ENCODE results near the gene ST3GAL6. TPM values are rescaled to one million over a fixed set of nuclear protein-coding genes. Genes with fewer than 3 reads are reported as not detected.

ST3GAL6 gene
- total and polyA plus RNA-seq, 10 of the 15 experiments (the other 5 are each of a cell fraction or from before 2014, with no cell fraction given), result 19.5 to 41.2 (median 37.4) TPM

GRCh38 chr3:98779541-98780335 is 16.6 kb downstream of the ST3GAL6 start (continued):
- TF ChIP-seq PAX5 (IDR thresholded peaks at IDR 0.05; ENCODE audit: borderline replicate concordance, low read depth, low read length) (no peak), ZNF622 (IDR thresholded peaks at IDR 0.05) (no peak)

- Histone ChIP-seq H3K9me3 (replicated peaks; ENCODE audit: control insufficient read depth, insufficient read depth, low read length) (no peaks in the 10 kb centered on the region), H3K4me3 (no peak overlapping the region), H3K9ac (ENCODE audit: control insufficient read depth, insufficient read depth, low read length) (no peak overlapping the region), H3K27me3 (replicated peaks in 1 of 2; ENCODE audit: control insufficient read depth in 2 of 2, insufficient read depth in 2 of 2, low read length in 1 of 2) (no peaks in the 10 kb centered on the region), H4K20me1 (ENCODE audit: control insufficient read depth, insufficient read depth) (no peaks in the 10 kb centered on the region), H3K4me2 (ENCODE audit: control insufficient read depth, insufficient read depth) (no peak overlapping the region), H3K36me3 (ENCODE audit: control insufficient read depth in 2 of 2, insufficient read depth in 2 of 2, low read length in 1 of 2) (peaks cover 2 to 4% of the 10 kb centered on the region in 2 experiments; a peak in 2 of 4 replicates), H3K4me1 (ENCODE audit: control insufficient read depth, insufficient read depth, low read length) (peaks cover 4% of the 10 kb centered on the region), H3K27ac (ENCODE audit: control insufficient read depth, insufficient read depth) (no peak overlapping the region), H3K79me2 (ENCODE audit: control insufficient read depth, insufficient read depth, low read length) (no peaks in the 10 kb centered on the region), H2AFZ (ENCODE audit: control insufficient read depth, low read depth, low read length) (no peak overlapping the region)
- no peak for TF ChIP-seq DPF2 (IDR thresholded peaks at IDR 0.05)
- no peak for TF ChIP-seq HDGF (IDR thresholded peaks at IDR 0.05)
- TF ChIP-seq EGR1 (IDR thresholded peaks at IDR 0.05; ENCODE audit: borderline replicate concordance in 1 of 2, low read depth in 2 of 2, low read length in 2 of 2), result no peak
- no peak for TF ChIP-seq IRF5 (IDR thresholded peaks at IDR 0.05; ENCODE audit: borderline replicate concordance)
- no peak for TF ChIP-seq POLR2AphosphoS5 (IDR thresholded peaks at IDR 0.05; ENCODE audit: low read length)
- CTCF ChIA-PET, result interaction anchor here (0.6 to 1.8 kb wide), 6 partner anchors 11 to 1230 kb away, joined by 3 to 7 read pairs (median 4); no protein-coding TSS in a partner anchor
- POLR2A ChIA-PET, result no interaction called here
- 98% methylated on average over 2 of the region's 2 CpGs for WGBS (ENCODE audit: insufficient coverage, insufficient replicate concordance, low lambda C conversion rate, missing lambda C conversion rate)
- BruUV-seq (replicated peaks), result no TSS peak
- RAD21 ChIA-PET (ENCODE audit: unreplicated experiment), result interaction anchor here (1.2 kb wide), 1 partner anchor 187 kb away, joined by 3 read pairs; the partner anchor contains the start of gene CPOX
- intact Hi-C loops (cut with micrococcal nuclease; ENCODE audit: unreplicated experiment) (no loop called here), in situ Hi-C loops (cut with MboI) (no loop called here)
- FAIRE-seq (no peak), DNase-seq (ENCODE audit: low read depth, low spot score) (no peak), ATAC-seq (no peak)
- SMC1A ChIA-PET (ENCODE audit: uncharacterized antibody, unreplicated experiment), result interaction anchor here (0.9 to 4.5 kb wide), 5 partner anchors 10 to 178 kb away, joined by 3 to 23 read pairs (median 5); no protein-coding TSS in a partner anchor
Measured at GRCh38 chr3:98780343-98780742, 17.2 kb downstream of the ST3GAL6 start.
